K562 (cell line): ENCODE measurements around the gene SLC16A13. TPM values are rescaled to one million over a fixed set of nuclear protein-coding genes. Genes with fewer than 3 reads are reported as not detected.
A peak's percentile ranks its signal among the peaks of the same experiment; 100 is the strongest.

Experiments used
- ATF1 ChIP-seq, 2 experiments: fragments of 450-650 bp in 1 of 2; IDR thresholded peaks; 2 replicates each; pipeline ENCODE4 v1.6.1; 2016; ENCODE audit warnings: missing compliant biosample characterization in 1 of 2, missing genetic modification characterization in 1 of 2
- ATF3 ChIP-seq, 2 experiments: fragments of 450-650 bp in 1 of 2; sonication (generic) in 1 of 2; formaldehyde crosslinking in 1 of 2; IDR thresholded peaks in 1 of 2; conservative IDR thresholded peaks in 1 of 2; 2 replicates each; pipeline versions ENCODE4 v1.6.1 to v1.8.1; 2016 to 2023; ENCODE audit warnings: mild to moderate bottlenecking in 2 of 2, moderate library complexity in 2 of 2, inconsistent platforms in 1 of 2, missing genetic modification reagents in 1 of 2
- ATF7 ChIP-seq: fragments of 450-650 bp; IDR thresholded peaks from 2 replicates; pipeline ENCODE4 v1.7.1; 2014; ENCODE audit warnings: mild to moderate bottlenecking, moderate library complexity
- CBX1 ChIP-seq: sonication (generic); IDR thresholded peaks from 2 replicates; pipeline ENCODE4 v1.6.1; 2016; ENCODE audit warnings: antibody characterized with exemption, low read depth, mild to moderate bottlenecking
- ELF2 ChIP-seq: fragments of 250-450 bp; sonication (Bioruptor Pico); IDR thresholded peaks from 2 replicates; pipeline ENCODE4 v1.5.0; 2021; ENCODE audit warnings: mild to moderate bottlenecking
- ESRRA ChIP-seq: fragments of 450-650 bp; IDR thresholded peaks from 2 replicates; pipeline ENCODE4 v1.6.1; 2014; ENCODE audit warnings: low read depth, mild to moderate bottlenecking, moderate library complexity, borderline replicate concordance
- GATAD2B ChIP-seq: fragments of 450-650 bp; IDR thresholded peaks from 2 replicates; pipeline ENCODE4 v1.6.1; 2017; ENCODE audit warnings: mild to moderate bottlenecking, borderline replicate concordance
- KDM5B ChIP-seq: fragments of 200-600 bp; sonication (generic); IDR thresholded peaks from 2 replicates; pipeline ENCODE4 v1.6.1; 2012; ENCODE audit warnings: low read depth, mild to moderate bottlenecking, moderate library complexity, low read length, control low read depth, inconsistent platforms; ENCODE audit not compliant: insufficient replicate concordance
- KLF6 ChIP-seq: fragments of 250-450 bp; sonication (Bioruptor Pico); IDR thresholded peaks from 2 replicates; pipeline ENCODE4 v1.4.0; 2020; ENCODE audit warnings: mild to moderate bottlenecking, moderate library complexity, borderline replicate concordance
- MAZ ChIP-seq, 2 experiments: fragments of 450-650 bp in 1 of 2; sonication (generic) in 1 of 2; formaldehyde crosslinking; IDR thresholded peaks in 1 of 2; conservative IDR thresholded peaks in 1 of 2; 2 replicates each; pipeline versions ENCODE4 v1.4.0 to v1.5.0; 2020; ENCODE audit warnings: mild to moderate bottlenecking in 1 of 2, missing genetic modification reagents in 1 of 2
- MBD2 ChIP-seq: sonication (generic); IDR thresholded peaks from 2 replicates; pipeline ENCODE4 v1.6.1; 2016; ENCODE audit warnings: low read depth, borderline replicate concordance
- NKRF ChIP-seq: fragments of 450-650 bp; IDR thresholded peaks from 2 replicates; pipeline ENCODE4 v1.6.1; 2016; ENCODE audit warnings: borderline replicate concordance
- POLR2A ChIP-seq: fragments of 450-650 bp; conservative IDR thresholded peaks from 2 replicates; pipeline ENCODE4 v1.6.1; 2016
- SAP30 ChIP-seq: fragments of 200-600 bp; sonication (generic); IDR thresholded peaks from 2 replicates; pipeline ENCODE4 v1.6.1; 2012; ENCODE audit warnings: borderline replicate concordance, low read depth, mild to moderate bottlenecking, moderate library complexity, low read length, control low read depth, inconsistent platforms; ENCODE audit not compliant: insufficient read depth, poor library complexity, severe bottlenecking
- SOX6 ChIP-seq: fragments of 450-650 bp; IDR thresholded peaks from 2 replicates; pipeline ENCODE4 v1.6.1; 2014; ENCODE audit warnings: mild to moderate bottlenecking
- SPI1 ChIP-seq: IDR thresholded peaks from 2 replicates; pipeline ENCODE4 v1.6.1; 2011; ENCODE audit warnings: low read depth, low read length, control low read depth, borderline replicate concordance
- TAF1 ChIP-seq: IDR thresholded peaks from 2 replicates; pipeline ENCODE4 v1.6.1; 2011; ENCODE audit warnings: mild to moderate bottlenecking, low read length, moderate library complexity; ENCODE audit not compliant: insufficient read depth, control insufficient read depth, severe bottlenecking; ENCODE audit errors: extremely low read depth
- THAP7 ChIP-seq: fragments of 250-450 bp; sonication (Bioruptor Pico); IDR thresholded peaks from 2 replicates; pipeline ENCODE4 v1.5.0; 2021
- UBTF ChIP-seq, 2 experiments: IDR thresholded peaks; 2 replicates each; pipeline ENCODE4 v1.6.1; 2012; ENCODE audit warnings: improper control_type of control experiment in 2 of 2, low read depth in 2 of 2, low read length in 2 of 2, borderline replicate concordance in 1 of 2
- ZFX ChIP-seq: sonication (generic); formaldehyde crosslinking; IDR thresholded peaks from 2 replicates; pipeline ENCODE4 v1.8.0; 2022; ENCODE audit warnings: mild to moderate bottlenecking, missing genetic modification reagents, moderate library complexity
- ZNF23 ChIP-seq: fragments of 250-450 bp; sonication (Bioruptor Pico); IDR thresholded peaks from 2 replicates; pipeline ENCODE4 v1.4.0; 2020; ENCODE audit warnings: mild to moderate bottlenecking
- polyA plus RNA-seq, 8 experiments: library from polyadenylated mRNA; depleted of rRNA in 4 of 8; stranded (reverse) in 5 of 8; unstranded in 3 of 8; fragments of >200 nt; fragmentation: Nextera tagmentation in 2 of 8; fragmentation: Illumina TruSeq in 1 of 8; extraction: Ambion mirVana in 2 of 8; extraction: Trizol in 1 of 8; gene quantifications; 2 replicates each; pipeline versions ENCODE4 v1.2.1 to v1.2.3, GENCODE V29; 2011 to 2014; ENCODE audit warnings: inconsistent platforms in 1 of 8, missing spikeins in 1 of 8
- total RNA-seq, 7 experiments: library from RNA; depleted of rRNA in 6 of 7; stranded (reverse); fragments of >200 nt in 6 of 7; fragmentation: Illumina TruSeq in 2 of 7; extraction: Trizol in 2 of 7; gene quantifications; 2 replicates each; pipeline versions ENCODE4 v1.2.1 to v1.2.3, GENCODE V29; 2011 to 2021; ENCODE audit warnings: low replicate concordance in 1 of 7

Gene SLC16A13
- total and polyA plus RNA-seq, 9 of the 15 experiments (the other 6 are each of a cell fraction or from before 2014, with no cell fraction given), result 0.04 to 5.6 (median 0.87) TPM

GRCh38 chr17:7014261-7014994 lies 21.4 kb upstream of the SLC16A13 start (continued):
- TF ChIP-seq SPI1, result peak; percentile 93
- no peak for TF ChIP-seq KLF6 (CRISPR knock-in tag)
- peak; percentile 24 for TF ChIP-seq KDM5B
- TF ChIP-seq ATF3 (IDR thresholded peaks at IDR 0.05), result peak; percentile 93
- TF ChIP-seq ATF3 (CRISPR knock-in tag; conservative IDR thresholded peaks at IDR 0.05), result no peak
- peak; percentile 63; the same call in 1 of the 2 replicates for TF ChIP-seq CBX1
- TF ChIP-seq THAP7 (CRISPR knock-in tag), result peak; percentile 92
- TF ChIP-seq POLR2A, result peak; percentile 88
- TF ChIP-seq NKRF, result 0 out of 2 replicates have a peak, but pooled peaks have one; percentile 9
- TF ChIP-seq TAF1, result peak; percentile 79
- peak; percentile 49 for TF ChIP-seq ZFX (CRISPR knock-in tag)
- no peak for TF ChIP-seq SOX6
- TF ChIP-seq MBD2, result peak; percentile 52; the same call in 1 of the 2 replicates
- TF ChIP-seq ESRRA, result 0 out of 2 replicates have a peak, but pooled peaks have one; percentile 8
- peak; percentile 70 for TF ChIP-seq ATF1 (CRISPR knock-in tag; IDR thresholded peaks at IDR 0.05)
- TF ChIP-seq ATF1 (tag; IDR thresholded peaks at IDR 0.05), result peak; percentile 92
- 0 out of 4 replicates have a peak, but pooled peaks of 1 of the 2 experiments have one; percentile 23 for TF ChIP-seq UBTF (IDR thresholded peaks at IDR 0.05; ENCODE audit: borderline replicate concordance in 1 of 2, low read depth in 2 of 2, low read length in 2 of 2)
- TF ChIP-seq ZNF23 (CRISPR knock-in tag), result no peak
- peak; percentile 70 for TF ChIP-seq ELF2
- peak; percentile 21 for TF ChIP-seq SAP30
- TF ChIP-seq ATF7, result peak; percentile 98
- TF ChIP-seq MAZ (CRISPR knock-in tag; conservative IDR thresholded peaks at IDR 0.05 in 1 of 2, IDR thresholded peaks at IDR 0.05 in 1 of 2), result peak; percentile 90 to 94
- peak; percentile 100 for TF ChIP-seq GATAD2B
